PFSK-1 (cell line): Measurements from ENCODE around the gene MAB21L1.

ENCODE experiments used
- POLR2AphosphoS5 ChIP-seq: IDR thresholded peaks from 2 replicates; pipeline ENCODE4 v1.6.1; 2012; ENCODE audit warnings: low read depth, mild to moderate bottlenecking, control low read depth, low read length, moderate library complexity
- SIN3A ChIP-seq: IDR thresholded peaks from 2 replicates; pipeline ENCODE4 v1.6.1; 2012; ENCODE audit warnings: mild to moderate bottlenecking, low read length, moderate library complexity, borderline replicate concordance; ENCODE audit not compliant: insufficient read depth
- TAF1 ChIP-seq: IDR thresholded peaks from 2 replicates; pipeline ENCODE4 v1.6.1; 2012; ENCODE audit warnings: low read length, control low read depth, borderline replicate concordance; ENCODE audit not compliant: insufficient read depth

DNA sequence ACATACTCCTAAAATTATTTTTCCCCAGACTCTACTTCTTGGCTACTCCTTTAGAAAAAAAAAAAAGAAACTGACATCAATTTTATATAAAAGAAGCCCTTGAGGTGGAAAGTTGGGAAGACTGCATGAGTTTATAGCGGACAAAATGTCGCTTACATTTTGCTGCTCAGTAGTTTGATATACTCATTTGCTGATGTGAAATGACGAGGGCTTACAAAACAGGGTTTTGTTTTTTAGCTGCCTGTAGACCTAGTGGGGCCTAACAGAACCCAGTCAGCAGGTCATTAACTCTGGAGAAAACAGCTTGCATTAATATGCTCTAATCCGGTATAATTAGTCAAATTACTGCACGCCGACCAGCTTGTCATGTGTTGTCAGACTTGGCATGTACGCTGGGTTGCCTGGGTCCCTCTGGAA is 37.6 kb upstream of the MAB21L1 start:
- no peak for TF ChIP-seq SIN3A
- TF ChIP-seq TAF1 = no peak
- TF ChIP-seq POLR2AphosphoS5 = no peak
